HG02981 (cell line): ENCODE measurements around the gene IFI27.
"Not testable (repeated sequence)": the region's sequence is repeated elsewhere in the genome, so short reads cannot be mapped to it uniquely, and the experiment has no call there.

ENCODE experiments used
- ATAC-seq: cut with Tn5 transposase; IDR thresholded peaks from one replicate; pipeline ENCODE4 v1.9.1; 2021; ENCODE audit warnings: mild to moderate bottlenecking, moderate library complexity; ENCODE audit not compliant: unreplicated experiment

IFI27 gene

GRCh38 chr14:94145902-94146527 is 35.5 kb downstream of the IFI27 start:
- no peak for ATAC-seq

GRCh38 chr14:94152676-94153075 is 42.1 kb downstream of the IFI27 start:
- no peak for ATAC-seq

- no peak for ATAC-seq
These were observed 43.3 kb downstream of the IFI27 start for GRCh38 chr14:94153750-94154342.

- not testable (repeated sequence) for ATAC-seq
These were observed 45.6 kb downstream of the IFI27 start for GRCh38 chr14:94156143-94156542.

- no peak for ATAC-seq
These were observed 46.7 kb downstream of the IFI27 start for GRCh38 chr14:94157197-94157596.

- ATAC-seq: no peak
These were observed 47.8 kb downstream of the IFI27 start for GRCh38 chr14:94158239-94158883.

- no peak for ATAC-seq
These were observed 50.5 kb downstream of the IFI27 start for GRCh38 chr14:94161058-94161457.

GRCh38 chr14:94161981-94162380 is 51.4 kb downstream of the IFI27 start:
- no peak for ATAC-seq

- ATAC-seq: no peak
These were observed 51.9 kb downstream of the IFI27 start for GRCh38 chr14:94162466-94162865.

- no peak for ATAC-seq
These were observed 53.3 kb downstream of the IFI27 start for GRCh38 chr14:94163796-94164195.

- ATAC-seq: no peak
These were observed 54.3 kb downstream of the IFI27 start for GRCh38 chr14:94164685-94165431.

GRCh38 chr14:94165744-94166143 is 55.2 kb downstream of the IFI27 start:
- no peak for ATAC-seq
